SU-DHL-6 (cell line): Measurements from ENCODE around the gene PSKH1.

Experiments
- EZH2phosphoT487 ChIP-seq: fragments of 200-600 bp; sonication (generic), shearing (Covaris generic); conservative IDR thresholded peaks from 2 replicates; pipeline ENCODE4 v1.6.1; 2018; ENCODE audit warnings: mild to moderate bottlenecking, antibody characterized with exemption, low read length, moderate library complexity, mixed read lengths
- TF ChIP-seq, protein P1 (sequence below): fragments of 200-600 bp; sonication (generic); IDR thresholded peaks from one replicate; pipeline ENCODE4 v1.5.1; 2017; ENCODE audit warnings: antibody characterized with exemption, mild to moderate bottlenecking, low read length, moderate library complexity; ENCODE audit not compliant: insufficient read depth, poor library complexity, severe bottlenecking

- TF ChIP-seq, protein P1, sequence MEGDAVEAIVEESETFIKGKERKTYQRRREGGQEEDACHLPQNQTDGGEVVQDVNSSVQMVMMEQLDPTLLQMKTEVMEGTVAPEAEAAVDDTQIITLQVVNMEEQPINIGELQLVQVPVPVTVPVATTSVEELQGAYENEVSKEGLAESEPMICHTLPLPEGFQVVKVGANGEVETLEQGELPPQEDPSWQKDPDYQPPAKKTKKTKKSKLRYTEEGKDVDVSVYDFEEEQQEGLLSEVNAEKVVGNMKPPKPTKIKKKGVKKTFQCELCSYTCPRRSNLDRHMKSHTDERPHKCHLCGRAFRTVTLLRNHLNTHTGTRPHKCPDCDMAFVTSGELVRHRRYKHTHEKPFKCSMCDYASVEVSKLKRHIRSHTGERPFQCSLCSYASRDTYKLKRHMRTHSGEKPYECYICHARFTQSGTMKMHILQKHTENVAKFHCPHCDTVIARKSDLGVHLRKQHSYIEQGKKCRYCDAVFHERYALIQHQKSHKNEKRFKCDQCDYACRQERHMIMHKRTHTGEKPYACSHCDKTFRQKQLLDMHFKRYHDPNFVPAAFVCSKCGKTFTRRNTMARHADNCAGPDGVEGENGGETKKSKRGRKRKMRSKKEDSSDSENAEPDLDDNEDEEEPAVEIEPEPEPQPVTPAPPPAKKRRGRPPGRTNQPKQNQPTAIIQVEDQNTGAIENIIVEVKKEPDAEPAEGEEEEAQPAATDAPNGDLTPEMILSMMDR = no peak
- TF ChIP-seq EZH2phosphoT487 = no peak
Observed at GRCh38 chr16:67946128-67946569, 53.1 kb downstream of the PSKH1 start.
